Measurements from ENCODE around the gene PPHLN1.

PPHLN1 gene

DNA sequence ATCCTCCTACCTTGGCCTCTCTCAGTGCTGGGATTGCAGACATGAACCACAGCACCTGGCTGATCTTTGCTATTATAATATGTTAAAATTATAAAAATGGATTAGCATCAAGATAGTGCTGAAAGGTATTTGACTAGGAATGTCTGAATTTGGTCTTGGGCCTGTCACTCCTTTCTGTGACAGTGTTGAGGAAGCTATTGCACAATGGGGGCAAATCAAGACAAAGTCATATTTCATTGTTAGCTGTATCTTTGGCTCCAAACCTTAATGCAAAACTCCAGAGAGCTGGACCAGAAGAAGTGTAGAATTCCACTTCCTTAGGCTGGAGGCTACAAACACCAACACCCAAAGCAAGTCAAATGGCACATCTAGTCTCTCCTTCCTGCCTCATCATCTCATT, 42.2 kb upstream of the PPHLN1 start:
- TF ChIP-seq CTCF (IDR thresholded peaks at IDR 0.05; ENCODE audit: low read depth, low read length) = no peak
- no peak overlapping the region for H3K4me3 ChIP-seq (ENCODE audit: low read depth, low read length)
- in situ Hi-C loops (cut with HindIII; ENCODE audit: low sequenced_read_pairs) = no loop called here
- DNase-seq (ENCODE audit: low read depth, low spot score) = no peak

- DNase-seq (ENCODE audit: low read depth, low spot score) = no peak
- no peak for TF ChIP-seq CTCF (IDR thresholded peaks at IDR 0.05; ENCODE audit: low read depth, low read length)
- in situ Hi-C loops (cut with HindIII; ENCODE audit: low sequenced_read_pairs) = no loop called here
- H3K4me3 ChIP-seq (ENCODE audit: low read depth, low read length) = no peak overlapping the region
Measured at GRCh38 chr12:42284157-42284556, 41.8 kb upstream of the PPHLN1 start.

- in situ Hi-C loops (cut with HindIII; ENCODE audit: low sequenced_read_pairs) = no loop called here
- TF ChIP-seq CTCF (IDR thresholded peaks at IDR 0.05; ENCODE audit: low read depth, low read length) = no peak
- no peak overlapping the region for H3K4me3 ChIP-seq (ENCODE audit: low read depth, low read length)
- no peak for DNase-seq (ENCODE audit: low read depth, low spot score)
Measured at GRCh38 chr12:42284876-42285275, 41.1 kb upstream of the PPHLN1 start.

DNA sequence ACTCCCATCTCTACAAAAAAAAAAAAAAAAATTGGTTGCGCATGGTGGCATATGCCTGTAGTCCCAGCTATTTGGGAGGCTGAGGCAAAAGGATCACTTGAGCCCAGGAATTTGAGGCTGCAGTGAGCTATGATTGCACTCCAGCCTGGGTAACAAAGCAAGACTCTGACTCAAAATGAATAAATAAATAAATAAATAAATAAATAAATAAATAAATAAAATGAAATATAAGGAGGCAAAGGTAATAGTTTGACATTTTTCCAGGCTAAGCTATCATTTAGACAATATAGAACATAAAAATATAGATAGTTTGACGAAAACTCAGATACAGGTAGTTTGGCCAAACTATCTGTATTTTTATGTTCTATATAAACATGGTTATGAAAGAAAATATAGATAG, 40.5 kb upstream of the PPHLN1 start:
- H3K4me3 ChIP-seq (ENCODE audit: low read depth, low read length) = no peak overlapping the region
- no peak for TF ChIP-seq CTCF (IDR thresholded peaks at IDR 0.05; ENCODE audit: low read depth, low read length)

DNA sequence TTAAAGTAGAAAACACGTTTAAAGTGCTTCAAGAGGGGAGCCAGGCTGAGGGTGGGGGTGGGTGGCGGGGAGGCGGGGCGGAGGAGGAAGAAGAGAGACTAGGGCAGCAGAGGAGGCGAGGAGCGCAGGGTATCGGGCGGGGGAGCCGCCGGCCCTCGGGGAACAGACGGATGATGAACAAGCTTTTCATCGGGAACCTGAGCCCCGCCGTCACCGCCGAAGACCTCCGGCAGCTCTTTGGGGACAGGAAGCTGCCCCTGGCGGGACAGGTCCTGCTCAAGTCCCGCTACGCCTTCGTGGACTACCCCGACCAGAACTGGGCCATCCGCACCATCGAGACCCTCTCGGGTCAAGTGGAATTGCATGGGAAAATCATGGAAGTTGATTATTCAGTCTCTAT, 39.2 kb upstream of the PPHLN1 start:
- no peak for TF ChIP-seq CTCF (IDR thresholded peaks at IDR 0.05; ENCODE audit: low read depth, low read length)
- in situ Hi-C loops (cut with HindIII; ENCODE audit: low sequenced_read_pairs) = no loop called here
- no peak for DNase-seq (ENCODE audit: low read depth, low spot score)
- no peak overlapping the region for H3K4me3 ChIP-seq (ENCODE audit: low read depth, low read length)

More for the DNA sequence above, 40.5 kb upstream of the PPHLN1 start:
- in situ Hi-C loops (cut with HindIII; ENCODE audit: low sequenced_read_pairs) = no loop called here
- no peak for DNase-seq (ENCODE audit: low read depth, low spot score)

DNA sequence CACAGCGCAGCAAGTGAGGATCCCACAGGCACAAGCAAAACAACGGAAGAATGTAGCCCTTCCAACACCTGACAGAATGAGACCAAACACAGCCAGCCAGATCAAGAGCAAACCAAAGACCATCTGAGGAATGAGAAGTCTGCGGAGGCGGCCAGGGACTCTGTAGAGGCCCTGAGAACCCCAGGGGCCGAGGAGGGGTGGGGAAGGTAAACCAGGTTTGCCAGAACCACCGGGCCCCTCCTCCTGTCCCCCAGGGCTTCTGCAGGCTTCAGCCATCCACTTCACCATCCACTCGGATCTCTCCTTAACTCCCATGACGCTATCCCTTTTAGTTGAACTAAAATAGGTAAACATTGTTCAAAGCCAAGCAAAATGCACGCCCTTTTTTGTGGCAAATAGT, 37.4 kb upstream of the PPHLN1 start:
- no peak for TF ChIP-seq CTCF (IDR thresholded peaks at IDR 0.05; ENCODE audit: low read depth, low read length)
- in situ Hi-C loops (cut with HindIII; ENCODE audit: low sequenced_read_pairs) = no loop called here
- no peak overlapping the region for H3K4me3 ChIP-seq (ENCODE audit: low read depth, low read length)
- DNase-seq (ENCODE audit: low read depth, low spot score) = no peak

DNA sequence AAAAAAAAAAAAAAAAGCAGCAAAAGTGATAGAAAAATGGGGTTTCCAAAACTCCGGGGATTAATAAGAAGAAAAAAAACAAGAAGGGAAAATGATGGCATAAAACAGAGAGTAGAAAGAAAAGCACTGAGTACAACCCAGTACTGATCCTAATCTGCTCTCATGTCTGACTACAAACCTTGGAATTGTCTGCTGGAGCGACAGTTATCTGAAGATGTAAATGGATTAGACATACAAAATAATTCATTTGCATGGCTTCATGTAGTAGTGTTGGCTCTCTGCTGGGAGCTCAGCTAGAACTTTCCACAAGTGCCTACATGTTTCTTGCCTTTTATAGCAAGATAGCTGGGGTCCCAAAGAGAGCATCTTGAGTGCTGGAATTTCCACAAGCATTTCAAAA, 34.3 kb upstream of the PPHLN1 start:
- in situ Hi-C loops (cut with HindIII; ENCODE audit: low sequenced_read_pairs) = no loop called here
- no peak for TF ChIP-seq CTCF (IDR thresholded peaks at IDR 0.05; ENCODE audit: low read depth, low read length)

More for the DNA sequence above, 34.3 kb upstream of the PPHLN1 start:
- H3K4me3 ChIP-seq (ENCODE audit: low read depth, low read length) = no peak overlapping the region
- no peak for DNase-seq (ENCODE audit: low read depth, low spot score)

Measured in astrocyte of the spinal cord (primary cell).